Fibroblast of mammary gland (primary cell): Measurements from ENCODE around the gene PTOV1.

Experiments used
- DNase-seq: peaks from one replicate; pipeline ENCODE4 v3.0.0-alpha.2; 2010; ENCODE audit warnings: low read depth
- H3K4me3 ChIP-seq: 2 replicates; pipeline ENCODE4 v1.5.1; 2011; ENCODE audit warnings: low read depth, mild to moderate bottlenecking, low read length, moderate library complexity; ENCODE audit not compliant: control insufficient read depth
- CTCF ChIP-seq: conservative IDR thresholded peaks from 2 replicates; pipeline ENCODE4 v1.5.1; 2011; ENCODE audit warnings: low read depth, low read length, inconsistent platforms; ENCODE audit not compliant: control insufficient read depth, insufficient read depth

PTOV1 gene

GRCh38 chr19:49829721-49830120 is 21.2 kb upstream of the PTOV1 start:
- H3K4me3 ChIP-seq: no peak overlapping the region
- no peak for TF ChIP-seq CTCF
- no peak for DNase-seq

- DNase-seq: no peak
- no peak for TF ChIP-seq CTCF
- H3K4me3 ChIP-seq: no peak overlapping the region
Observed at GRCh38 chr19:49830766-49831165, 20.2 kb upstream of the PTOV1 start.

- no peak overlapping the region for H3K4me3 ChIP-seq
- no peak for DNase-seq
- TF ChIP-seq CTCF: no peak
Observed at GRCh38 chr19:49831592-49831991, 19.4 kb upstream of the PTOV1 start.

- H3K4me3 ChIP-seq: no peak overlapping the region
- DNase-seq: no peak
- TF ChIP-seq CTCF: no peak
Observed at GRCh38 chr19:49832556-49832955, 18.4 kb upstream of the PTOV1 start.

- no peak for DNase-seq
- no peak overlapping the region for H3K4me3 ChIP-seq
- no peak for TF ChIP-seq CTCF
Observed at GRCh38 chr19:49833599-49833998, 17.4 kb upstream of the PTOV1 start.

GRCh38 chr19:49835562-49835961 is 15.4 kb upstream of the PTOV1 start:
- TF ChIP-seq CTCF: no peak
- DNase-seq: no peak
- H3K4me3 ChIP-seq: no peak overlapping the region
